Skeletal muscle satellite cell (primary cell): Measurements from ENCODE around the gene GPC6.
A peak's percentile ranks its signal among the peaks of the same experiment; 100 is the strongest.

Source experiments
- H3K27me3 ChIP-seq: 2 replicates; pipeline ENCODE4 v1.7.0; 2013; ENCODE audit warnings: low read length; ENCODE audit not compliant: control insufficient read depth, insufficient read depth
- H3K36me3 ChIP-seq: 2 replicates; pipeline ENCODE4 v1.7.0; 2013; ENCODE audit warnings: mild to moderate bottlenecking, control low read depth, low read length; ENCODE audit not compliant: insufficient read depth
- H3K4me1 ChIP-seq: 2 replicates; pipeline ENCODE4 v1.7.0; 2013; ENCODE audit warnings: low read length; ENCODE audit not compliant: control insufficient read depth, insufficient read depth
- H3K4me2 ChIP-seq: 2 replicates; pipeline ENCODE4 v1.7.0; 2013; ENCODE audit warnings: mild to moderate bottlenecking, low read length
- H3K4me3 ChIP-seq: 2 replicates; pipeline ENCODE4 v1.7.0; 2013; ENCODE audit warnings: low read length
- H3K9ac ChIP-seq: 2 replicates; pipeline ENCODE4 v1.7.0; 2013; ENCODE audit warnings: mild to moderate bottlenecking, low read depth, low read length, moderate library complexity
- H3K9me3 ChIP-seq: replicated peaks from 2 replicates; pipeline ENCODE4 v1.7.0; 2013; ENCODE audit warnings: mild to moderate bottlenecking, control low read depth, low read length

Gene GPC6

GRCh38 chr13:93872376-93872775 is 645.8 kb downstream of the GPC6 start:
- Histone ChIP-seq H3K36me3 (no peaks in the 10 kb centered on the region), H3K27me3 (no peaks in the 10 kb centered on the region), H3K4me3 (no peak overlapping the region), H3K9me3 (no peaks in the 10 kb centered on the region), H3K9ac (no peak overlapping the region), H3K4me1 (no peaks in the 10 kb centered on the region), H3K4me2 (no peak overlapping the region)

GRCh38 chr13:93872786-93873347 is 646.3 kb downstream of the GPC6 start:
- H3K9me3 ChIP-seq, result no peaks in the 10 kb centered on the region
- no peaks in the 10 kb centered on the region for H3K27me3 ChIP-seq
- no peak overlapping the region for H3K9ac ChIP-seq
- no peak overlapping the region for H3K4me3 ChIP-seq
- no peaks in the 10 kb centered on the region for H3K36me3 ChIP-seq
- H3K4me1 ChIP-seq, result no peaks in the 10 kb centered on the region
- no peak overlapping the region for H3K4me2 ChIP-seq

- Histone ChIP-seq H3K4me1 (no peaks in the 10 kb centered on the region), H3K4me2 (no peak overlapping the region), H3K9ac (no peak overlapping the region), H3K36me3 (no peaks in the 10 kb centered on the region), H3K27me3 (no peaks in the 10 kb centered on the region), H3K9me3 (no peaks in the 10 kb centered on the region), H3K4me3 (no peak overlapping the region)
These were observed 648.9 kb downstream of the GPC6 start for GRCh38 chr13:93875547-93875946.

DNA sequence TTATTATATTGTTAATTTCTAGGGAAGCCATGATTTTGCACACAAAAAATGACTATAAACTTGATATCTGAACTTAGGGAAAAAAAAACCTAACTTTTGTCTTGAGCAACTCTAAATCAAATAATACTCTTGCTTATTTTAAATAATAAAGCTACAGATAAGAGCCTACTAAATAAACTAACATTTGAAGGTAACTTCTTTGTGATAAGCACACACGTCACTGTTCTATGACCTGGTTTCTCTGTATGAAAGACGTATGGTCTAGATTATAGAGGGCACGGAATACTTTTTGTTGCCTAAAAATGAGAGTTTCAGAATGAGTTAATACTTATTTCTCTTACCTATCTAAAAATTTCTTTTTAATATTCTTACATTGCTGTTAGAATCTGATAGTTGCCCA is 649.6 kb downstream of the GPC6 start:
- Histone ChIP-seq H3K4me3 (no peak overlapping the region), H3K4me2 (no peak overlapping the region), H3K36me3 (no peaks in the 10 kb centered on the region), H3K9ac (no peak overlapping the region), H3K9me3 (no peaks in the 10 kb centered on the region), H3K27me3 (no peaks in the 10 kb centered on the region), H3K4me1 (no peaks in the 10 kb centered on the region)

DNA sequence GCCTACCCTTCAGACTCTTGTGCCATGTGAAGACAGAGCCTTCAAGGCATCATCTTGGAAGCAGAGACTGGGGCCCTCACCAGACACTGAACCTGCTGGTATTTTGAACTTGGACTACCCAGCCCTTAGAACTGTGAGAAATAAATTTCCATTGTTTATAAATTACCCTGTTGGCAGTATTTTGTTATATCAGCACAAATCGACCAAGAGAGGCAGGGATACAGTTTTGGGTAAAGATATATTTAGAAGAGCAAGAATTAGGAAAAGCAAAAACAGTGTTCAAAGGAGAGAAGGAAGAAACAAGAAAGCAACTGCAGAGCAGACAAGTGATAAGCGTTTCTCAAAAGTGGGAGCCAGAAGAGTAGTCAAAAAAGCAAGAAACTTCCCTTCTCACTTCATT is 652.1 kb downstream of the GPC6 start:
- no peak overlapping the region for H3K9ac ChIP-seq
- H3K4me2 ChIP-seq, result no peak overlapping the region
- no peaks in the 10 kb centered on the region for H3K4me1 ChIP-seq
- no peak overlapping the region for H3K4me3 ChIP-seq
- no peaks in the 10 kb centered on the region for H3K36me3 ChIP-seq
- H3K9me3 ChIP-seq, result no peaks in the 10 kb centered on the region
- H3K27me3 ChIP-seq, result no peaks in the 10 kb centered on the region

GRCh38 chr13:93881411-93881810 is 654.8 kb downstream of the GPC6 start:
- Histone ChIP-seq H3K9me3 (no peaks in the 10 kb centered on the region), H3K9ac (no peak overlapping the region), H3K4me3 (no peak overlapping the region), H3K4me1 (no peaks in the 10 kb centered on the region), H3K27me3 (no peaks in the 10 kb centered on the region), H3K4me2 (no peak overlapping the region), H3K36me3 (no peaks in the 10 kb centered on the region)

GRCh38 chr13:93882086-93882651 is 655.6 kb downstream of the GPC6 start:
- Histone ChIP-seq H3K27me3 (no peaks in the 10 kb centered on the region), H3K9me3 (no peaks in the 10 kb centered on the region), H3K36me3 (no peaks in the 10 kb centered on the region), H3K4me3 (no peak overlapping the region), H3K4me1 (no peaks in the 10 kb centered on the region), H3K9ac (no peak overlapping the region), H3K4me2 (no peak overlapping the region)

DNA sequence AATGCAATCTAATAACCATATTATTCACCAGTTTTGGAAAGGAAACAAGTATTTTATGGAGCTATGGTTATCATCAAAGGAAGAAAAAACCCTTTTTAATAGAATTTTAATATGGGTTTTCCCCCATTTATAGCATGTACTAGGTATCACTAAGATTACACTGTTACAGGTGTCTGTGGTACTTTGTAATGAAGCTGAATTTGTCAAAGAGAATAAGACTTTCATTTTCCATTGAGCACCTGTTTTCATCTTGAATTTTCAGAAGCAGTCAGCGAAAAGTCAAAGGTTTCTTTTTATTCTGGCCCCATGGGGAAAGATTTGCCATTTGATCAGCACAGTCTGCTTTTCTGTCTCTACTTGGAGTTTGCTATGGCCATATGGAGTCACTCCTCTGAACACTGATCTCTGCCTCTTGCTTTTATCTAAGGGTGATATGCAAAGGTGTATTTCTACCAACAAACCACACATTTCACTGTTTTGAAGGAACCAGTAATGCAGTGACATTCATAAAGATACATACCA is 662.9 kb downstream of the GPC6 start:
- Histone ChIP-seq H3K4me2 (no peak overlapping the region), H3K9ac (no peak overlapping the region), H3K9me3 (no peaks in the 10 kb centered on the region), H3K4me3 (no peak overlapping the region), H3K4me1 (no peaks in the 10 kb centered on the region), H3K36me3 (no peaks in the 10 kb centered on the region), H3K27me3 (no peaks in the 10 kb centered on the region)

- Histone ChIP-seq H3K36me3 (no peaks in the 10 kb centered on the region), H3K4me1 (peaks cover 19% of the 10 kb centered on the region), H3K27me3 (no peaks in the 10 kb centered on the region), H3K9me3 (no peaks in the 10 kb centered on the region), H3K9ac (no peak overlapping the region), H3K4me3 (no peak overlapping the region), H3K4me2 (peak overlapping the region; percentile 17)
These were observed 673.4 kb downstream of the GPC6 start for GRCh38 chr13:93899981-93900380.

- peaks cover 19% of the 10 kb centered on the region for H3K4me1 ChIP-seq
- no peak overlapping the region for H3K4me3 ChIP-seq
- no peaks in the 10 kb centered on the region for H3K27me3 ChIP-seq
- H3K36me3 ChIP-seq, result no peaks in the 10 kb centered on the region
- H3K4me2 ChIP-seq, result peak overlapping the region; percentile 17
- H3K9ac ChIP-seq, result no peak overlapping the region
- no peaks in the 10 kb centered on the region for H3K9me3 ChIP-seq
These were observed 674.1 kb downstream of the GPC6 start for GRCh38 chr13:93900731-93901130.

GRCh38 chr13:93903909-93904308 is 677.3 kb downstream of the GPC6 start:
- Histone ChIP-seq H3K4me2 (no peak overlapping the region), H3K27me3 (no peaks in the 10 kb centered on the region), H3K9me3 (no peaks in the 10 kb centered on the region), H3K4me3 (no peak overlapping the region), H3K36me3 (no peaks in the 10 kb centered on the region), H3K9ac (no peak overlapping the region), H3K4me1 (peaks cover 19% of the 10 kb centered on the region)

DNA sequence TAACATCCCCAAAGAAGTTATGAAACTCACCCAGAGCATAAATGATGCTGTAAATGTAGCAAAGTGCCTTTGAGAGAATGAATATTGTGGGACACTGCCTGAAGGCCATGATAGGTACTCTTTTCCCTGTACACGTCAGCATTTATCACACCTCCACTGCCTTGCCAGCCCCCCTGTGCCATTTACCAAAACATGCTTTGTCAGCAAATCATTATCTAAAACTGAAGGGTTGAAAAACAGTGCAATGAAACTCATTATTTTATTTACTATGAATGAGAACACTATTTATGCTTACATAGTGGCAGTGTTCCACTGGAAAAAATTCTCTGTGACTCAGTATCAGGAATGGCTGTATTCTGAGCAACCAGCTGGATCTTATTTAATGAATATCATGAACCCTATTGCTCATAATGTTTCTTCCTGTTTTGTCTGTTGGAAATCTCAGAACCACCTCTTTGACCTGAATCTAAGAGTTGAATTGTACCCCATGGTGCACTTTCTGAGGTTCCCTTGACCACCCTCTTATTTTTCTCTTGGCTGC is 688.7 kb downstream of the GPC6 start:
- Histone ChIP-seq H3K36me3 (no peaks in the 10 kb centered on the region), H3K9me3 (no peaks in the 10 kb centered on the region), H3K9ac (no peak overlapping the region), H3K27me3 (no peaks in the 10 kb centered on the region), H3K4me1 (peaks cover 4% of the 10 kb centered on the region), H3K4me3 (no peak overlapping the region), H3K4me2 (no peak overlapping the region)
